Germinal center (tissue), 1 donor: ENCODE results near the gene RP2.

ENCODE experiments used
- DNase-seq: peaks from one replicate; pipeline ENCODE4 v3.0.0; 2012; ENCODE audit warnings: mixed read lengths, low spot score

RP2 gene

DNA sequence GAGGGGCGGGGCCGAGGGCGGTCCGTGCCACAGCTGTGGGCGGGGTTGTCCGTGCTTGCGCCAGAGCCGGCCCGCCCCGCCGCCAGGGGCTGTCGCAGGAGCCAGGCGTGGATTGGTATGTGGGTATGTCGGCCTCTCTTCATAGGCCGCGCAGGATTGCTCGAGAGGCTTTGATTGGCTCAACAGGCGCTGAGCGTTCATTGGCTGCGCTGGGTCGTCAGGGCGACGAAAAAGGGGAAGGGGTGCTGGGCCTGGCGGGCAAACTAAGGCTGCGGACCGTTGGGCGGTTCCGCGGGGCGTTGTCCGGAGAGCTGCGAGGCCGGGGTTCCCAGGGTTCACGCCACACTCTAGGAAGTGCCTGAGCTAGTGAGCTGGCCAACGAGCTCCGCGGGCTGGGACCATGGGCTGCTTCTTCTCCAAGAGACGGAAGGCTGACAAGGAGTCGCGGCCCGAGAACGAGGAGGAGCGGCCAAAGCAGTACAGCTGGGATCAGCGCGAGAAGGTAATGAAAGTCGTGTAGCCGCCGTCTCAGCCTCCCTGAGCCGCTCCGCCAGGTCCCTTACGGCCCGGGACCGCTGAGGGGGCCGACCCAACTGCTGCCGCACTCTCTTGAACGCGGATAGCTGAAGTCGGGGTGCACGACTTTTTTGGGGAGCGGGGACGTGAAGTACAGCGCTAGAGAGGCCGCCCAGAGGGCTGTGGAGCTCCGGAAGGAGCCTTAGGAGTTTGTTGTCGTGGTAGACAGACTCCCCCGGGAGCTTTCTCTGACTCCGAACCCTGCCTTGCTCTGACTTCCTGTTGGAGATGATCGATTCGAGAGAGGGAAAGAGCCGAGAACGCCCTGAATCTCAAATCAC lies at the start of gene RP2:
RP2 (plus strand) TSS at position 343 of the 857 bp plus-strand sequence; CDS start at position 401, 58 bp downstream.
- DNase-seq = peak; percentile 87

DNA sequence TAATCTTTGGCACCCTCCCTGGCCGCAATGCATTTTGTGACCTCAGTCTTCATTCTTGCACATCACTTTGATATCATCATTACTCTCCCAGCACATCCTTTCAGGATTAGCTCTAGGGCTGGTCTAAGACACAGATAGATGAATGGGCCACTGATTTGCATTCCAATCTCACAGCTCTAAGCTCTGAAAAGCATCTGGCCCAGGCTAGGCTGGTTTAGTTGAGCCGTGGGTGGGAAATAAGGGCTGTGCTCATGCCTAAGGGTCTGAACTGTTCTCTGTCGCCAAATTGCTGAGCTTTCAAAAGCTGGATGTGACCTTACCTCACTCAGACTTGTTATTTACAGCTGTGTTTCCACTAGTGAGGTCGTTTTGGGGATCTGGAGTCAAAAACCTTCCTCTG lies 47.9 kb upstream of the RP2 start:
- DNase-seq = no peak

DNA sequence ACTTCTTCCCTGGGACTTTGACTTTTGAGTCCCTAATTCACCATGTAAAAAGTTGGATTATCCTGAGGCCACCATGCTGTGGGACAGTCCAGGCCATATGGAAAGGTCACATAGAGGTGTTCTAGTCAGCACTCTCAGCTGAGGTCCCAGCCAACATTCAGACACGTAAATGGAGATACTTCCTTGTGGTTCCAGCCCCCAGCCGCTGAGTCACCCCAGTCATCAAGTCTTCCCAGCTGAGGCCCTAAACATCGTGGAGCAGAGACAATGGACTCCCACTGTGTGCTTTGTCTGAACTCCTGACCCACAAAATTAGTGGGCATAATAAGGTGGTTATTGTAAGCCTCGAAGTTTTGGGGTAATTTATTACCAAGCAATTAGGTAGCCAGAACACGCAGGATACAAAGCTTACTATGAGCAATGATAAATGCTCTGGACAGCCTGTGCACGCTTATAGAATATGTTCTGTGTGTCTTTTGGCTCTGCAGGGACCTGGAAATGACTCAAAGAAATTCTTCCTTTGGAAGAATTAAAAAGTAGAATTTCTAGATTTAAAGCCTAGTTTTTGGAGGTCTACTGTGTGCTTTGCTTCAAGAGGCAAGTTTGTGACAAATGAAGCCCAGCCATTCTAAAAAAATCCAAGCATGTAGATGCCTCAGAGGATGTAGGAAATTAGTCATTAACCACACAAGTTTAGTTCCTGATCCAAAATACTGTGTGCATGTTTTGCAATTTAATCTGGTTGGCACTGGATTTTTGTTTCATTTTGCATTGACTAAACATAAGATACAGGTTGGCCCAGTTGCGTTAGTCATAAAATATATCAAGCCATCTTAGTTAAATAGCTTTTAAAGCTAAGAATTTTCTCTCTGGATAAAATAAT lies 44.7 kb upstream of the RP2 start:
- DNase-seq = no peak

DNA sequence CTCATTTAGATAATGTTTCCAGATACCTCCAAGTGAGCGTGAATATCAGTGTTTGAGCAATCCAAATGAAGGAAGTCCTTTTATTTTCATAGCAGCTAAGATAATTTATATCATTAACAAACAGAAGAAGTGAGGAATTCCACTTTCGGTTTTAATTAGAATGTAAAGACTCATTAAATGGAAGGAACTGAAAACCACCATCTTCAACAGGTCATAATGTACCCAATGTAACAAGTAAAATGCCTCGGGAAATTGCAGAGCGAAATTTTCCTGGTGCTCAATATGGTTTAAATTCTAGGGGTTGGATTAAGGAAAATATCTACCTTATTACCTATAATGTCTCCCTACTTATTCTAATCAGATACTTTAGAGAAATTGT lies 44.0 kb upstream of the RP2 start:
- DNase-seq = no peak

DNA sequence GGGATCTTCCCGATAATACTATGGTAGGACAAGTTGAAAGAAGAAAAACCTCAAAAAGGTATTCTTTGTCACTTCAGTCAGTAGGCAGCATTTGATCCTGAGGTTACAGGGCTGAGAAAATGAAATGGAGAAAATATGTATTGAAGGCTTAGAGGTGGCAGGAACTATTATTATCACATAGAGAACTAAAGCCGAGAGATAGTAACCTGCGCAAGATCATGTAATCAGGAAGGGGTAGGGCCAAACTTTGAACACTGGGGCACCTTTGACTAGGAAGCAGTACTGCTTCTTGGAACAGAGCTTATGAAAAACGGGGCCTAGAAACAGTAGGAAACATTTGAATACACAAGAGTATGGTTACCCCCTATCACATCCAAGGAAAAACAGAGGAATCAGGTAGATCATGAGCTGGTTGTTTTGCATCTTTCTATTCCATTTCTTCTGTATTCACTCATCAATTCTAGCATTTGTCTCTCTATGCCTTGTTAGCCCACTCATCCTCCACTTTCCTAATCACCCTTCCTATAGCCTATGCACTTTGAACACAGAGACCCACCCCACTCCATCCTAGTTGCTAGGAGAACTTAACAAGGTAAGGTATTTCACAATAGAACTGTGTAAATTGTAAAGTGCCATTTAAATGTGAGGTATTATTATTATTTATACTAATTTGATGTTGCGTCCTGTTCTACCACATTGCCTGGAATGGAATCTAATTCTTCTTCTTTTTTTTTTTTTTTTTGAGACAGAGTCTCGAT lies 43.3 kb upstream of the RP2 start:
- DNase-seq = no peak

DNA sequence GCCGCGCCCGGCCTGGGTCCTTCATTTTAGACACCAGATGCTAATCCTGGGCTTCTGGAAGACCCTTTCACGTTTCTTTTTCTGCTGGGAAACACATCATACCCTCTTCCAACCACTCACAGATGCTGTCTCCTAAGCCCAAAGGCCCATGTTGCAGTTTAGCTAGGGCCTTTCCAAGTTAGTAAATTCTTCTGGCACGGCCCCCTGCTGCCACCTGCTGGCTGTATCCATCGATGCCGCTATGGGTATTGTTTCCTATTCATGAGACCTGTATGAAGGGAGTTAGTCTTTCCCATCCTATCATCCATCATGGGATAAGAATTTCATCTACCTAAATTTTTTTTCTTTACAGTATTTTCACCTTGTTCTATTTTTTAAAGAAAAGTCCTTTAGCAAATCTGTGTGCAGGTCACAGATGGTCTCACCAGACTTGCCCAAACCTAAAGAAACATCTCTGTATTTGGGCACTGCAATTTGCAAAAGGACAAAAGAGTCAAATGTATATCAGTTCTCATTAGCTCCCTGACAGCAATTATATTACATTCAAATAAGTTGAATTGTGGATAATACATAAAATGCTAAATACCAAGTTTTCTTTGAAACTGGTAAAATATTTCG lies 40.2 kb upstream of the RP2 start:
- peak; percentile 44 for DNase-seq

DNA sequence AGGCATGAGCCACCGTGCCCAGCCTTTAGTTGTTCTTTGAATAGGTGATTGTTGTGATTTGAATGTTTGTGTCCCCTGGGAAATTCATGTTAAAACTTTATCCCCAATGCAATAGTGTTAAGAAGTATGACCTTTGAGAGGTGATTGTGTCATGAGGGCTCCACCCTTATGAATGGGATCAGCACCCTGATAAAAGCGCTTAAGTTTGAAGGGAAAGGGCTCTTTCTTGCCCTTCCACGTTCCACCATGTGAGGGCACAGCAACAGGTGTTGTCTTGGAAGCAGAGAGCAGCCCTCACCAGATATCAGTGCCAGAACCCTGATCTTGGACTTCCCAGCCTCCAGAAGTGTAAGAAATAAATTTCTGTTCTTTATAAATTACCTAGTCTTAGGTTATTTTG lies 33.7 kb upstream of the RP2 start:
- no peak for DNase-seq

DNA sequence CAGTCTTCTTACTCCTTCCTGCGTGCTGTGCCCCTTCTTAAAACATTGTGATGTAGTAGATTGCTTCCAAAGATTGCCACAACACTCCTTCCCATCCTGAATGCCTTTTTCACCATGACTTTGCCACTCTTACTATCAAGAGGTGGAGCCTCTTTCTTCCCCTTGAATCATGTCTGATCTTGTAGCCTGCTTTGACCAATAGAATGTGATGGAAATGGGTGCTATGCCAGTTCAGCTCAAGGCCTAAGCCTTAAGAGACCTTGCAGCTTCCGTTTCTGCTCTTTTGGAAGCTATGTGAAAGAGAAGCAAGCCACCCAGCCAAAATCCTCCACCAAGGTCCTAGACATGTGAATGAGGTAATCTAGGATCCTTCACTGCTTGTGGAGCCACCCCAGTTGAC lies 31.6 kb upstream of the RP2 start:
- DNase-seq = no peak

DNA sequence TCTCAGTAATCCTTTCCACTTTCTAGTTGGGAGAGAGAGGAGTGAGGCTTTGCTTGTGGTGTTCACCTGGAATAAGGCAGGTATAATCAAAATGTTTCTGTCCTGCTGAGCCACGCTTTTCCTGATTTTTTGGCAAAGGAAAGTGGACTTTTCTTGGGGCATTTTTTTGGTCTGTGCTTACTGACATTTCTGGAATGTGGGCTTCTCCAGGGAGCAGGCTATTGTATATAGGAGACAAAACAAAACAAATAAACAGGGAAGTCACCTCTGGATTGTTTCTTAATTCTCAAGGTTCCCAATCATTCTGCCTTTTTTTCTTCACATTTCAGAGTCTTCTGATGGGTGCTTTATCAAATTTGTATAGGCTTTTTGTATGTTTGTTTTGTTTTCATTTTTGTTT lies 25.7 kb upstream of the RP2 start:
- no peak for DNase-seq

DNA sequence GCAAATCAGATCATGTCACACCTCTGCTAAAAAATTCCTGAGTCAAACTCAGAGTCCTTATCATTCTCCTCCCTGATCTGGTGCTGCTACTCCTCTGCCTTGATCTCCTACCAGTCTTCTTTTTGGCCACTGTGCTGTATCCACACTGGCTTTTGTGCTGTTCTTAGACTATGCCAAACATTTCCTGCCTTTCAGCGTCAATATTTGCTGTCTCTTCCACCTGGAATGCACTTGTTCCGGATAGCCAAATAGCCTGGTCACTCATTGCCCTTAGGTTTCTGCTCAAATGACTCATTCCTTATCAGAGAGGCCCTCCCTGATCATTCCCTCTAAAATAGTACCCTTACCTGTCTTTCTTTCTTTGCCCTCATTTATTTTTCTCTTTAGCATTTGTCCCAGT lies 24.4 kb upstream of the RP2 start:
- no peak for DNase-seq

DNA sequence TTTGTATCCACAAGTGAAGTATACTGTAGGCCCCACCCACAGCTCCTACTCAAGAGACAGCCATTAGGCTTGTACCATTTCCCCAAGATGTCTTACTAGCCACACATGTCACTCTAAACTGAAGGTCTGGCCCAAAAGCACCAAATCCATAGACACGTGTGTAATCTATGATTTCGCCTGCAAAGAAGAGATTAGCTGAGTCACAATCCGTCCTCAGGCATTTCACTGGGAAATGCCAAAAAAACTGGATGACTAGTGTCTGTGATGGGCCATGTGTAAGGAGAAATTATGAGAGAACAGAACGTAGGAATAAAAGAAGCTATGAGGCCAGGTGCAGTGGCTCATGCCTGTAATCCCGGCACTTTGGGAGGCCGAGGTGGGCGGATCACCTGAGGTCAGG lies 21.9 kb upstream of the RP2 start:
- no peak for DNase-seq

DNA sequence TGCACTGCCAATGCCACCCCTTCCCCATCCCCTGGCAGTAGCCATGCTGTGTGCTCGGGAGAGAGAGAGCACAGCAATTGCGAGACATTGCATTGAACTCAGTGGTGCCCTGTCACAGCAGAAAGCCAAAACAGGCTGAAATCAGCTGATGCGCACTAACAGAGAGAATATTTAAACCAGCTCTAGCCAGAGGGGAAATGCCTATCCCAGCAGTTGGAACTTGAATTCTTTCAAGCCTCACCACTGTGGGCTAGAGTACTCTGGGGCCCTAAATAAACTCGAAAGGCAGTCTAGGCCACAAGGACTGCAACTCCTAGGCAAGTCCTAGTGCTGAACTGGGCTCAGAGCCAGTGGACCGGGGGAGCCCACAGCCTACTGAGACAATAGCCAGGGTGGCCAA lies 17.7 kb upstream of the RP2 start:
- no peak for DNase-seq

DNA sequence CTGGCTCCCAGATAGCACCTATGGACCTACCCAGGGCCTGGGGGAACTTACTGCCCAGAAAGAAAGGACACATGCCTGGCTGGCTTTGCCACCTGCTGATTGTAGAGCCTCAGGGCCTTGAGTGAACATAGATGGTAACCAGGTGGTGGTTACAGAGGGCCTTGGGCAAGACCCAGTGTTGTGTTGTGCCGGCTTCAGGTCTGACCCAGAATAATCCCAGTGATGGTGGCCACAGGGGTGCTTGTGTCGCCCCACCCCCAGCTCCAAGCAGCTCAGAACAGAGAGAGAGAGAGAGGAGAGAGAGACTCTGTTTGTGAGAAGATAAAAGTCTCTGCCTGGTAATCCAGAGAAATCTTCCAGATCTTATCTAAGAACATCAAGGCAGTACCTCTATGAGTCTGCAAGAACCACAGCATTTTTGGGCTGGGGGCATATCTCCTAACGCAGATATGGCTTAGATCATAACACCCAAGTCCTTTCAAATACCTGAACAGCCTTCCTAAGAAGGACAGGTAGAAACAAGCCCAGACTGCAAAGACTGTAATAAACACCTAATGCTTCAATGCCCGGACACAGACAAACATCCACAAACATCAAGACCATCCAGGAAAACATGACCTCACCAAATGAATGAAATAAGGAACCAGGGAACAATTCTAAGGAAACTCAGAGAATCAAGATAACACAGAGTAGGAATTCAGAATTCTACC lies 16.3 kb upstream of the RP2 start:
- no peak for DNase-seq

DNA sequence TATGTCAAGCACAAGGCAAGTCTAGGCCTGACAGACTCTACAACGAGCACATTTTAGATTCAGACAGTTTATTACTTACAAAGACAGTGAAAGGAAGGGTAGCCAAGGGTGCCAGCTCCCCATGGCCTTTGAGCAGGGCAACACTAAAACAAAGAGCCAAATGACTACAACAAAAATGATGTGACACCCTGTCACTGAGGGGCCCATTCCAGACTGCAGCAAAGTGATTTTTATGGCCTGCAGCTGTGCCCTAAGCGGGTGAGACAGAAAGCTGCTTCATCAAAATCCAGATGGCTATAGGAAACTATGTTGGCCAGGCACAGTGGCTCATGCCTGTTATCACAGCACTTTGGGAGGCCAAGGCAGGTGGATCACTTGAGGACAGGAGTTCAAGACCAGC lies 13.4 kb upstream of the RP2 start:
- DNase-seq = no peak

DNA sequence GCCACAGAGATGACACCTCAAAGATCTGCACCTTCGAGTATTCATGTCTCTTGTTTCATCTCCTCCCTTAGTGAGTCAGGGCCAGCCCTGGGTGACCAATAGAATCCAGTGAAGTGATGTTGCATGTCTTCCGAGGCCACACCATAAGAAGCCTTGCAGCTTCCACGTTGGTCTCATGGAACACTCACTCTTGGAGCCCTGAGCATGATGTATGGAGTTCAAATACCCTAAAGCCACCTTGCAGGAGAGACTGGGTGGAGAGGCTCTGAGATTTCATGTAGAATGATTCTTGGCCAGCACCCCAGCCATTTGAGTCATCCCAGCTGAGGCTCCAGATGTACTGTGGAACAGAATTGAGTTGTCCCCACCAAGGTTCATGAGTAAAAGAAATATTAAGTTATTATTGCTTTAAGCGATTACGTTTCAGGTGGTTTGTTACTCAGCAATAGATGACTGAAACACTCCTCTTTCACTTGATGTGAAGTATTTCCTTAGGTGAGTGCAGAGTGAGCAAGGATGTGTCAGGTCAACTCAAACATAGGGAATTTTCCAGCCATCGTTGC lies 5.0 kb upstream of the RP2 start:
- DNase-seq = no peak

DNA sequence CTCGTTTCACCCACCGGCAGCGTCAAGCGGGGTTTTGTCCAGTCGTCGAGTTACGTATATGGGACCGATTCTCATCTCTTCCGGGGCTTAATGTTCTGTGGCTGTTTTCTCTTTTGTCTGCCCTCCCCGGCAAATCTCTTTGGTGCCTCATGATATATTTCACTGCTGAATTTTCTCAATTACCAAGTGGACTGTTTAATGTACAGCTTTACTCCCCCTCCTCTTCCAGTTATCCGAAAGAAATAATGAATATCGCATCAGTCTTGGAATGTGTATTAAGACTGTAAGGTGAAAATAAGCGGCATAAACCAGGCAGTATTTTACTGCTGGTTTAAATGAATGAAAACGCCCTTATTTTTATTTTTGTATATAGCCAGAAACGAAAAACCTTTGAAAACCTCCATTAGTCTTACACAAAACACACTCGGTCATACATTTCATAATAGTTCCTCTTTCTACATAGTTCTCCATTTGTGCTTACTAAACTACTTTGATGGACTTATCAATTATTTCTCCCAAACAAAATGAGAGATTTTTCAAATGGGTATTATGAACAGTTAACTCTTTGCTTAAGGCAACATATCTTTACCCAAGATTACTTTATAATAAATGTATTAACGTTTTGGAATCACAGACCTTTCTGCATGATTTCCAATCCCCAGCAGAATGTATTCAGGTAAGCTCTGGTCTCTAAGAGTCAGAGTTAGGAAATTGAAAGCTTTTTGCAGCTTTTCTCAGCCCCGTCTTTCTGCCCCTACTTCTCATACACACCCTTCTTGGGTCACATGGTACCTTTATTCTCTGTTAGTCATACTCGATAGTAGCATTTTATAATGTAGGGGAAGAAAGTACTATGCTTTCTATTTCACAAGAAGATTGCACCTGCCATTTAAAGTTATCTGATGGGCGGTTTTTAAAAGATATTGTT lies 979 bp downstream of the RP2 start:
- DNase-seq = no peak

DNA sequence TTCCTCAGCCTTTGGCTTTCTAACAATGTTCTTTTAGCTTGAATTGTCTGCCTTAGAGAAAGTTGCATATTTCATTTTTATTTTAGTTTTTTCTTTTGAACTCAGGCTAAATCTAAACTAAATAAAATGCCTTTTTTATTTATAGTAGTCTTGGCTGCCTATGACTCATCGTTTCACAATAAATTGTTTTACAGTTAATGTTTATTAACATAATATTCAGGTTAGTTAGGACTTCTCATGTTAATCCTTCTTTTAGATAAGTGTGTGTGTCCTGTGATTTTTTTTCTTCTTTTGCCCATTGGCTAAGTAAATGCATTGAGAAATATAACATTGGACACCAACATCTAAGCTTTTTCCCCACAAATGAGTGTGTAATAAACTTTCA lies 1.6 kb downstream of the RP2 start:
- DNase-seq = no peak

DNA sequence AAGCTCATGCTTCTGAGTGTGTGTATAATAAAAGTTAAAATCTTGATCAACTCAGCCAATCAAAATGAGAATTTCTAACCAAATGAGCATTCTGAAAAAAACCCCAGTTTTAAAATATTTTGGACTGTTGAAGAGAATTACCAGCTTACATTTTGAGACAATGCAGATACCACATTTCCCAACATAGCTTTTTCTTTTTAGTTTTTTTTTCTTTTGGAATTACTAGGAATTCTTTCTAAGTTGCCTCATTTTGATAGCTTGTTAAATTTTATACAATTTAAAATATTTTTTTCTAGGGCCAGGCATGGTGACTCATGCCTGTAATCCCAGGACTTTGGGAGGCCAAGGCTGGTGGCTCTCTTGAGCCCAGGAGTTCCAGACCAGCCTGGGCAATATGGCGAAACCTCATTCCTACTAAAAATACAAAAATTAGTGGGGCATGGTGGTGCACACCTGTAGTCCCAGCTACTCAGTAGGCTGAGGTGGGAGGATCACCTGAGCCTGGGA lies 2.2 kb downstream of the RP2 start:
- no peak for DNase-seq

DNA sequence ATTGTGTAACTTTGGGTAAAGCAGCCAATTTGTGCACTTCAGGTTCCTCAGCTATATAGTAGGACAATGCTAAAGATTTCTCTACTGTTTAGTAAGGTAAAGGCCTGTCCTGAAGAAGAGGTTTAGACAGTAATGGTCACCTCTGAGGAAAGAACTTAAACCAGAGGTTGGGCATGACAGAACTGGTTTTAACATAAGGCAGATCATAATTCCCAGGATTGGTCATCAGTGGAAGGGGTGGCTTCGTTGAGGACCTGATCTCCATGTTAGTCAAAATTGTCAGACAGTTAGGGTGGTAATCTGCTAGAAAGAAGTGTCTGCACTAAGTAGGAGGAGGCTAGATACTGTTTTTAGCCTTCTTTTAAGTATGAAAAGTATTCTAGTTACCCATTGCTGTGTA lies 4.1 kb downstream of the RP2 start:
- DNase-seq = no peak

DNA sequence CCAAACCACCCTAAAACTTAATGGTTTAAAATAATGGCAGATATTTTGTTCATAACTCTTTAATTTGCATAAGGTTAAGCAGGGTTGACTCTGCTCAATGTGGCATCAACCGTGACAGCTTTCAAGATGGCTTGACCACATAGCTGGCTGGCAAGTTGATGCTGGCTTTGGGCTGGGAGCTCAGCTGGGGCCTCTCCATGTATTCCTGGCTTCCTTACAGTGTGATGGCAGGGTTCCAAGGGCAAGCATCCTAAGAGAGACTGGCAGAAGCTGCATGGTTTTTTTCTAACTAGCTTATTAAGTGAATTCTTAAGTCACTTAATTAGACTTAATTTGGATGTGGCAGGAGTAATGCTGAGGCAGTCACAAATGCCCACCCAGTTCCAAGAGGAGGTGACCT lies 4.5 kb downstream of the RP2 start:
- DNase-seq = no peak
